ENCODE measurements around the gene SYT7.

GRCh38 chr11:61564936-61565696, 15.8 kb downstream of the SYT7 start:
- no peak for TF ChIP-seq SIN3A (IDR thresholded peaks at IDR 0.05; ENCODE audit: borderline replicate concordance, insufficient read depth, low read length)
- TF ChIP-seq TAF1 (IDR thresholded peaks at IDR 0.05; ENCODE audit: borderline replicate concordance, insufficient read depth, low read length), result no peak
- TF ChIP-seq REST (IDR thresholded peaks at IDR 0.05; ENCODE audit: insufficient read depth in 1 of 2, low read depth in 2 of 2, low read length in 2 of 2), result no peak
- no peak for TF ChIP-seq POLR2AphosphoS5 (IDR thresholded peaks at IDR 0.05; ENCODE audit: low read depth, low read length)
- TF ChIP-seq FOXP2 (optimal IDR thresholded peaks at IDR 0.05; ENCODE audit: borderline replicate concordance, extremely low read depth, extremely low read length, insufficient read depth), result no peak

Data from PFSK-1 (cell line).